Endothelial cell of umbilical vein (primary cell): ENCODE measurements around the gene TMEM158. TPM values are rescaled to one million over a fixed set of nuclear protein-coding genes. Genes with fewer than 3 reads are reported as not detected.

ENCODE experiments used
- BruUV-seq: library from RNA; stranded (reverse); fragments of 400-500 nt; replicated peaks from 2 replicates; lab custom pipeline; 2021; lab: Mats Ljungman, UMichigan
- CTCF ChIA-PET: fragments of 300-600, 350-600 bp; sonication (Branson Sonifier 250); formaldehyde crosslinking; loops from one replicate; lab custom pipeline; 2021; ENCODE audit warnings: antibody characterized with exemption, inconsistent platforms; lab: Charles Lee
- POLR2A ChIA-PET: fragments of 300-600, 350-600 bp; sonication (Branson Sonifier 250); formaldehyde crosslinking; loops from one replicate; lab custom pipeline; 2021; ENCODE audit warnings: antibody characterized with exemption, inconsistent platforms; lab: Charles Lee
- DNase-seq: peaks from one replicate; pipeline ENCODE4 v3.0.0-alpha.2; 2011; ENCODE audit warnings: low read depth, low spot score
- FAIRE-seq: peaks from 2 replicates; lab custom pipeline; 2011; peaks lifted over from hg19 to GRCh38; lab: Jason Lieb, UNC
- H2AFZ ChIP-seq: 2 replicates; pipeline ENCODE4 v1.6.0; 2012; ENCODE audit warnings: low read depth, low read length, control low read depth, inconsistent platforms
- H3K27ac ChIP-seq: 2 replicates; pipeline ENCODE4 v1.5.1; 2011; ENCODE audit warnings: low read depth, mild to moderate bottlenecking, control low read depth, low read length, moderate library complexity; ENCODE audit not compliant: insufficient read depth
- H3K27me3 ChIP-seq, 2 experiments: 2 replicates each; pipeline versions ENCODE4 v1.6.0 to v1.6.1; 2011; ENCODE audit warnings: low read length in 2 of 2, mixed read lengths in 1 of 2; ENCODE audit not compliant: control insufficient read depth in 2 of 2, insufficient read depth in 2 of 2
- H3K36me3 ChIP-seq, 2 experiments: 2 replicates in 1 of 2; 3 replicates in 1 of 2; pipeline ENCODE4 v1.5.1; 2011; ENCODE audit warnings: low read length in 2 of 2, mild to moderate bottlenecking in 1 of 2, moderate library complexity in 1 of 2; ENCODE audit not compliant: control insufficient read depth in 2 of 2, insufficient read depth in 2 of 2; ENCODE audit errors: extremely low read depth in 1 of 2
- H3K4me1 ChIP-seq: 3 replicates; pipeline ENCODE4 v1.5.1; 2011; ENCODE audit warnings: mild to moderate bottlenecking, low read length; ENCODE audit not compliant: control insufficient read depth, insufficient read depth; ENCODE audit errors: extremely low read depth
- H3K4me2 ChIP-seq: 2 replicates; pipeline ENCODE4 v1.6.1; 2011; ENCODE audit warnings: low read length, control low read depth, mixed read lengths; ENCODE audit not compliant: insufficient read depth
- H3K4me3 ChIP-seq, 3 experiments: fragments of 200-600 bp in 1 of 3; sonication (generic), shearing (Covaris generic) in 1 of 3; replicated peaks in 1 of 3; 2 replicates each; pipeline ENCODE4 v1.5.1; 2011 to 2016; ENCODE audit warnings: control low read depth in 3 of 3, low read length in 3 of 3, mild to moderate bottlenecking in 2 of 3, inconsistent platforms in 1 of 3, low read depth in 1 of 3, moderate library complexity in 1 of 3; ENCODE audit not compliant: insufficient read depth in 1 of 3
- H3K79me2 ChIP-seq: 2 replicates; pipeline ENCODE4 v1.6.0; 2012; ENCODE audit warnings: low read length, inconsistent platforms; ENCODE audit not compliant: control insufficient read depth, insufficient read depth
- H3K9ac ChIP-seq: replicated peaks from 2 replicates; pipeline ENCODE3; 2011; ENCODE audit warnings: low read length, control low read depth; ENCODE audit not compliant: insufficient read depth; ENCODE audit errors: extremely low read depth
- H3K9me1 ChIP-seq: replicated peaks from 3 replicates; pipeline ENCODE4 v1.6.0; 2011; ENCODE audit warnings: mild to moderate bottlenecking, low read length; ENCODE audit not compliant: control insufficient read depth, insufficient read depth; ENCODE audit errors: extremely low read depth
- H3K9me3 ChIP-seq: replicated peaks from 2 replicates; pipeline ENCODE4 v1.5.1; 2012; ENCODE audit warnings: low read length, inconsistent platforms; ENCODE audit not compliant: control insufficient read depth, insufficient read depth
- H4K20me1 ChIP-seq: replicated peaks from 2 replicates; pipeline ENCODE3; 2011; ENCODE audit warnings: mild to moderate bottlenecking, low read length; ENCODE audit not compliant: control insufficient read depth, insufficient read depth; ENCODE audit errors: extremely low read depth
- EZH2 ChIP-seq: IDR thresholded peaks from 2 replicates; pipeline ENCODE4 v1.6.1; 2012; ENCODE audit warnings: borderline replicate concordance, low read depth, mild to moderate bottlenecking, moderate library complexity, low read length, inconsistent platforms; ENCODE audit not compliant: severe bottlenecking
- FOS ChIP-seq: IDR thresholded peaks from 2 replicates; pipeline ENCODE4 v1.6.1; 2011; ENCODE audit warnings: mild to moderate bottlenecking, low read length, moderate library complexity, borderline replicate concordance; ENCODE audit not compliant: insufficient read depth
- GATA2 ChIP-seq: IDR thresholded peaks from 2 replicates; pipeline ENCODE4 v1.7.0; 2011; ENCODE audit warnings: low read depth, mild to moderate bottlenecking, moderate library complexity, mixed read lengths, low read length; ENCODE audit not compliant: insufficient read length, insufficient read depth
- JUN ChIP-seq: IDR thresholded peaks from 2 replicates; pipeline ENCODE4 v1.6.1; 2011; ENCODE audit warnings: borderline replicate concordance, low read depth; ENCODE audit not compliant: insufficient read length, insufficient read depth
- MYC ChIP-seq: IDR thresholded peaks from one replicate; pipeline ENCODE4 v1.6.1; 2011; ENCODE audit warnings: mild to moderate bottlenecking, low read depth, low read length
- POLR2A ChIP-seq: IDR thresholded peaks from 2 replicates; pipeline ENCODE4 v1.6.1; 2012; ENCODE audit warnings: low read depth, mild to moderate bottlenecking, control low read depth, low read length
- POLR2AphosphoS5 ChIP-seq: IDR thresholded peaks from 2 replicates; pipeline ENCODE4 v1.6.1; 2012; ENCODE audit warnings: low read depth, mild to moderate bottlenecking, control low read depth, low read length, moderate library complexity; ENCODE audit not compliant: insufficient read depth
- dilution Hi-C: fragments of 300-500 bp; cut with MboI; formaldehyde crosslinking; loops from one replicate; pipeline ENCODE4 v1.15.0; 2019; ENCODE audit warnings: low sequenced_read_pairs; ENCODE audit not compliant: extremely low pct_ligation_motif_present
- intact Hi-C: fragments of 100-400 bp; cut with micrococcal nuclease; formaldehyde crosslinking; loops from one replicate; pipeline ENCODE4 v1.10.0; 2022
- polyA plus RNA-seq, 4 experiments: library from polyadenylated mRNA; depleted of rRNA in 3 of 4; stranded (reverse) in 3 of 4; unstranded in 1 of 4; fragments of >200 nt; gene quantifications; 2 replicates each; pipeline versions ENCODE4 v1.2.1 to v1.2.3, GENCODE V29; 2011 to 2012; ENCODE audit warnings: missing spikeins in 1 of 4
- total RNA-seq: library from RNA; stranded (reverse); gene quantifications from 2 replicates; pipeline ENCODE4 v1.2.3, GENCODE V29; 2021
- TF ChIP-seq, protein P1 (sequence below): IDR thresholded peaks from 2 replicates; pipeline ENCODE4 v1.6.1; 2011; ENCODE audit not compliant: insufficient read depth, insufficient read length
- TF ChIP-seq, protein P2 (sequence below), 2 donors: IDR thresholded peaks; 1 replicate in 1 of 2; 2 replicates in 1 of 2; pipeline ENCODE4 v1.5.1; 2011; ENCODE audit warnings: low read length in 2 of 2, mild to moderate bottlenecking in 2 of 2, moderate library complexity in 2 of 2, control low read depth in 1 of 2, inconsistent platforms in 1 of 2, low read depth in 1 of 2; ENCODE audit not compliant: insufficient read depth in 1 of 2; ENCODE audit errors: extremely low read depth in 1 of 2

Gene TMEM158
- total and polyA plus RNA-seq, 2 donors (not counting 3 experiments of a cell fraction or from before 2014, with no cell fraction given), result 0.15 to 0.42 TPM

DNA sequence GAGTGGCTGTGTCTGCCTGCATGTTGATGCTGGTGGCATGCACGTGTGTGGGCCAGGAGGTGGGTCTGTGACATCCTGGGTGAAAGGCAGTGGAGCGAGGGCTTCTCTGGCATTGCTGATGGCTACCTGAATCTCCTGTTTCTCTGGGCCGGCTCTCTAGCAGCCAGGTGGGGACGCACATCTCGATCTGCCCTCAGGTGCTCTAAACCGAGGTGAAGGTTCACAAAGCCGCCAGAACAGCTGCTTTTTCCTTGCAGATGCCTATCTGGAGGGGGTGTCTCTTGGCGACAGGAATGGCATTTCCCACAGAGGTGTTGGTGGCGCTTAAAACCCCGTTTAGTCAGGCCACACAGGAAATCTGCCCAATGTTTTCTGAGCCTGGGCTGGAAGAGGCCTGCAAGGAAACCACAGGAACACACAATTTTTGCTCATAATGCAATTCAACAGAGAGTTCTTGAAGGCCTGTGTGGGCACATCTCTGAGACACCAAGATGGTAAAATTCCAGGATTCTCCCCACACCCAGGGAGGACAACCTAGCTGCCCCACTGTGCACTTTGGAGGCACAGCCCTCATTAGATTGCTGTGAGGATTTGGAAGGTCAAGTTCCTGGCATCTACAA, 11.9 kb downstream of the TMEM158 start:
- intact Hi-C loops (no loop called here), dilution Hi-C loops (no loop called here)
- ChIA-PET CTCF (interaction anchor here (9.2 kb wide), 1 partner anchor 173 kb away, joined by 467 read pairs; no protein-coding TSS in a partner anchor), POLR2A (no interaction called here)
- Histone ChIP-seq H3K9me3 (no peaks in the 10 kb centered on the region), H3K36me3 (no peaks in the 10 kb centered on the region), H3K27me3 (peaks cover 0 to 2% of the 10 kb centered on the region in 2 experiments), H4K20me1 (no peaks in the 10 kb centered on the region), H3K4me2 (no peak overlapping the region), H3K79me2 (no peaks in the 10 kb centered on the region), H3K9me1 (no peaks in the 10 kb centered on the region), H3K4me3 (no peak overlapping the region), H3K9ac (no peak overlapping the region), H3K4me1 (no peaks in the 10 kb centered on the region), H3K27ac (no peak overlapping the region), H2AFZ (no peak overlapping the region)
- no peak for FAIRE-seq
- TF ChIP-seq, protein P1, sequence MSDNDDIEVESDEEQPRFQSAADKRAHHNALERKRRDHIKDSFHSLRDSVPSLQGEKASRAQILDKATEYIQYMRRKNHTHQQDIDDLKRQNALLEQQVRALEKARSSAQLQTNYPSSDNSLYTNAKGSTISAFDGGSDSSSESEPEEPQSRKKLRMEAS, result no peak
- TF ChIP-seq POLR2AphosphoS5, result no peak
- TF ChIP-seq JUN, result no peak
- TF ChIP-seq EZH2, result no peak
- TF ChIP-seq FOS, result no peak
- TF ChIP-seq, protein P2, sequence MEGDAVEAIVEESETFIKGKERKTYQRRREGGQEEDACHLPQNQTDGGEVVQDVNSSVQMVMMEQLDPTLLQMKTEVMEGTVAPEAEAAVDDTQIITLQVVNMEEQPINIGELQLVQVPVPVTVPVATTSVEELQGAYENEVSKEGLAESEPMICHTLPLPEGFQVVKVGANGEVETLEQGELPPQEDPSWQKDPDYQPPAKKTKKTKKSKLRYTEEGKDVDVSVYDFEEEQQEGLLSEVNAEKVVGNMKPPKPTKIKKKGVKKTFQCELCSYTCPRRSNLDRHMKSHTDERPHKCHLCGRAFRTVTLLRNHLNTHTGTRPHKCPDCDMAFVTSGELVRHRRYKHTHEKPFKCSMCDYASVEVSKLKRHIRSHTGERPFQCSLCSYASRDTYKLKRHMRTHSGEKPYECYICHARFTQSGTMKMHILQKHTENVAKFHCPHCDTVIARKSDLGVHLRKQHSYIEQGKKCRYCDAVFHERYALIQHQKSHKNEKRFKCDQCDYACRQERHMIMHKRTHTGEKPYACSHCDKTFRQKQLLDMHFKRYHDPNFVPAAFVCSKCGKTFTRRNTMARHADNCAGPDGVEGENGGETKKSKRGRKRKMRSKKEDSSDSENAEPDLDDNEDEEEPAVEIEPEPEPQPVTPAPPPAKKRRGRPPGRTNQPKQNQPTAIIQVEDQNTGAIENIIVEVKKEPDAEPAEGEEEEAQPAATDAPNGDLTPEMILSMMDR (IDR thresholded peaks at IDR 0.05; ENCODE audit: extremely low read depth in 1 of 2, insufficient read depth in 1 of 2, low read depth in 1 of 2, low read length in 2 of 2), result no peak
- TF ChIP-seq POLR2A, result no peak
- TF ChIP-seq MYC, result no peak
- no peak for TF ChIP-seq GATA2
- no TSS peak for BruUV-seq
- no peak for DNase-seq
